ENCODE data around the gene NEO1.

NEO1 gene

GRCh38 chr15:73050561-73051295, 1.5 kb upstream of the NEO1 start:
- in situ Hi-C loops (cut with HindIII; ENCODE audit: low sequenced_read_pairs): no loop called here
- TF ChIP-seq CTCF (IDR thresholded peaks at IDR 0.05; ENCODE audit: low read depth, low read length): no peak
- peak overlapping the region; percentile 67 for H3K4me3 ChIP-seq (ENCODE audit: low read depth, low read length)
- DNase-seq (ENCODE audit: low read depth, low spot score): peak; percentile 3

DNA sequence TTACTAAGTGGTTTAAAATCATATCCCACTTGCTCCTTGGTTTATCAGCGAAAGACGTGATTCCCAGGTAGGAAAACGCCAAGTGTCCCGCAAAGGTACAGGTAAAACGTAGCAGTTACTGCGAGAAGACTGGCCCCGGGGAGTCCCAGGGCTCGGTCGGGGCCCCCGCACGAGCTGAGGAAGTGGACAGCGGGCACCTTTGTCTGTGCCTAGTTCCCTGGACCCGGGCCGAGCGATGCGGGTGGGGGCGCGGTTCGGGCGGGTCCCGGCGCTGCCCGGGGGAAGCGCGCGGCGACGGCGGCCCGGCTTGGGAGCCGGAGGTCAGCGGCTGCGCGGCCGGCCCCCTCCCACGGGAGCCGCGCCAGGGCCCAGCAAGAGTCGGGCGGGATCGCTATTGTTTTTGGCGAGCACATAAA, 864 bp upstream of the NEO1 start:
- no peak for TF ChIP-seq CTCF (IDR thresholded peaks at IDR 0.05; ENCODE audit: low read depth, low read length)
- in situ Hi-C loops (cut with HindIII; ENCODE audit: low sequenced_read_pairs): no loop called here
- peak overlapping the region; percentile 67 for H3K4me3 ChIP-seq (ENCODE audit: low read depth, low read length)
- DNase-seq (ENCODE audit: low read depth, low spot score): peak; percentile 1

DNA sequence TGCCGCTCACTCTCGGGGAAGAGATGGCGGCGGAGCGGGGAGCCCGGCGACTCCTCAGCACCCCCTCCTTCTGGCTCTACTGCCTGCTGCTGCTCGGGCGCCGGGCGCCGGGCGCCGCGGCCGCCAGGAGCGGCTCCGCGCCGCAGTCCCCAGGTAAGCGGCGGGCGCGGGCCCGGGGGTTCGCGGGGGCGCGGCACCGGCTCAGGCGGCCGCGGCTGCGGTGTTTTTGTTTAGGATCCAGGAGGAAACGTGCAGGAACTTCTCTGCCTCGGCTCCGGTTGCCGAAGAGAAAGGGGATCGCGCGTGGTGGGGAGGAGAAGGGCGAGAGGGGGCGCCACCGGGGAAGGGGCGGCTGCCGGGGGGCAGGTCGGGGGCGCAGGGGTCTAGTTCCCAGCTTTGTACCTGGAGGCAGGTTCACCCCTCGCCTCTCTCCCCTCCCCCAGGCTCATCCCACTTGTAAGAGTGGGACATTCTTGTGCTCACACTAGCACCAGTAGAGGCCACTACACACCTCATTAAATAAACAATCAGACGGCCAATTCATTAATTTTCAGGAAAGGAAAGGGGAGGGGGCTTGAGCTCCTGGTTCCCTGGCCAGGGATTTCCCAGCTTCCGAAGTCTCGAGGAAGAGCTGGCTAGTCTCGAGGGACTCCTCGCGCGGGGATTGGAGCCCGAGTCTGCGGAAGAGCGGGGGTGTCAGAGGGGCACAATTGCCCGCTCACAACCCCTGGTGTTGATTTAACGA, 562 bp downstream of the NEO1 start:
- peak; percentile 26 for DNase-seq (ENCODE audit: low read depth, low spot score)
- peak; percentile 19 for TF ChIP-seq CTCF (IDR thresholded peaks at IDR 0.05; ENCODE audit: low read depth, low read length)
- in situ Hi-C loops (cut with HindIII; ENCODE audit: low sequenced_read_pairs): no loop called here
- peak overlapping the region; percentile 64 for H3K4me3 ChIP-seq (ENCODE audit: low read depth, low read length)

GRCh38 chr15:73053398-73053723, 1.1 kb downstream of the NEO1 start:
- peak overlapping the region; percentile 64 for H3K4me3 ChIP-seq (ENCODE audit: low read depth, low read length)
- DNase-seq (ENCODE audit: low read depth, low spot score): no peak
- in situ Hi-C loops (cut with HindIII; ENCODE audit: low sequenced_read_pairs): no loop called here
- TF ChIP-seq CTCF (IDR thresholded peaks at IDR 0.05; ENCODE audit: low read depth, low read length): no peak

DNA sequence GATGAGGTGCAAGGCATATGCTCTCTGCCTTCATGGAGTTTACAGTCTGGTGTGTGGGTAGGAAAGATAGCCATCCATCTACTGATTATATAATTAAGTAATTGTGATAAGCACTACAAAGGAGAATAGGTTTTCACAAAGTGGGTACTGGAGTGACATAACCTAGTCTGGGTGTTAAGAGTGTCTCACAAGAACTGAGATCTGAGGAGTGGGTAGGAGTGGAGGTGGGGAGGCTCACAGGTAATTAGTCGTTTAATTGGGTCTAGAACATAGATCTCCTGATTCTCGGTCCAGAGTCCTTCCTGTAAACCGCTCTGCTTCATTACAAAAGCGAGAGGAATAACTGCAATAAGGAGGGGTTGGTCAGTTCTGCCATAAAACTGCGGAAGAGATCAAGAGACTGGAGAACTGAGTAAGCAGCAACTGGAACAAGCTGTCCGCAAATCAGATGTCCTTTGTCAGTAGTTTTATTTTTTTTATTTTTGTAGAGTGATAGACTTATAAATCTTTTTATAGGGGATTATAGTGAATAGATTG, 2.2 kb downstream of the NEO1 start:
- in situ Hi-C loops (cut with HindIII; ENCODE audit: low sequenced_read_pairs): no loop called here
- H3K4me3 ChIP-seq (ENCODE audit: low read depth, low read length): no peak overlapping the region
- DNase-seq (ENCODE audit: low read depth, low spot score): no peak
- TF ChIP-seq CTCF (IDR thresholded peaks at IDR 0.05; ENCODE audit: low read depth, low read length): no peak

GRCh38 chr15:73056460-73056859, 4.2 kb downstream of the NEO1 start:
- TF ChIP-seq CTCF (IDR thresholded peaks at IDR 0.05; ENCODE audit: low read depth, low read length): no peak
- no peak for DNase-seq (ENCODE audit: low read depth, low spot score)
- no peak overlapping the region for H3K4me3 ChIP-seq (ENCODE audit: low read depth, low read length)
- in situ Hi-C loops (cut with HindIII; ENCODE audit: low sequenced_read_pairs): no loop called here

Data from astrocyte of the spinal cord (primary cell).